Astrocyte of the cerebellum (primary cell): ENCODE measurements around the gene MDM1.

ENCODE experiments used
- DNase-seq: peaks from one replicate; pipeline ENCODE4 v3.0.0-alpha.2; 2011; ENCODE audit warnings: low read depth
- H3K4me3 ChIP-seq: 2 replicates; pipeline ENCODE4 v1.5.1; 2011; ENCODE audit warnings: mild to moderate bottlenecking, low read depth, low read length, moderate library complexity
- CTCF ChIP-seq: IDR thresholded peaks from 2 replicates; pipeline ENCODE4 v1.5.1; 2012; ENCODE audit warnings: low read length, low read depth, moderate library complexity, mild to moderate bottlenecking; ENCODE audit errors: missing control alignments
- in situ Hi-C: cut with HindIII; loops from 2 replicates; pipeline ENCODE4 v1.10.0; 2017; ENCODE audit warnings: low sequenced_read_pairs

Gene MDM1

GRCh38 chr12:68349220-68349621 lies 17.1 kb upstream of the MDM1 start:
- no peak overlapping the region for H3K4me3 ChIP-seq
- TF ChIP-seq CTCF = no peak
- in situ Hi-C loops = no loop called here
- DNase-seq = no peak

GRCh38 chr12:68348419-68348818 lies 16.3 kb upstream of the MDM1 start:
- in situ Hi-C loops = no loop called here
- no peak for DNase-seq
- TF ChIP-seq CTCF = no peak
- no peak overlapping the region for H3K4me3 ChIP-seq

- no peak for DNase-seq
- no peak overlapping the region for H3K4me3 ChIP-seq
- in situ Hi-C loops = no loop called here
- no peak for TF ChIP-seq CTCF
These were observed 13.6 kb upstream of the MDM1 start for GRCh38 chr12:68345763-68346162.

GRCh38 chr12:68344126-68344525 lies 12.0 kb upstream of the MDM1 start:
- no peak overlapping the region for H3K4me3 ChIP-seq
- TF ChIP-seq CTCF = no peak
- in situ Hi-C loops = no loop called here
- no peak for DNase-seq

GRCh38 chr12:68342966-68343365 lies 10.8 kb upstream of the MDM1 start:
- DNase-seq = no peak
- no peak for TF ChIP-seq CTCF
- in situ Hi-C loops = no loop called here

GRCh38 chr12:68341822-68342221 lies 9.7 kb upstream of the MDM1 start:
- TF ChIP-seq CTCF = no peak
- no peak overlapping the region for H3K4me3 ChIP-seq
- in situ Hi-C loops = no loop called here
- no peak for DNase-seq

More at GRCh38 chr12:68342966-68343365, 10.8 kb upstream of the MDM1 start:
- no peak overlapping the region for H3K4me3 ChIP-seq
